Omental fat pad (tissue), 4 donors: Measurements from ENCODE around the gene ARID3B. TPM values are rescaled to one million over a fixed set of nuclear protein-coding genes. Genes with fewer than 3 reads are reported as not detected.

Experiments used
- ATAC-seq: fragments of 150-250 bp; one replicate; pipeline ENCODE4 v1.9.1; 2016; ENCODE audit warnings: mild to moderate bottlenecking, moderate library complexity; ENCODE audit not compliant: low FRiP score
- DNase-seq: peaks from one replicate; pipeline ENCODE4 v3.0.0-alpha.2; 2019; ENCODE audit warnings: low spot score
- CTCF ChIP-seq, 3 donors: fragments of 450-650 bp; IDR thresholded peaks; one replicate each; pipeline ENCODE4 v1.5.1; 2016 to 2017; ENCODE audit warnings: antibody characterized with exemption in 3 of 3, mild to moderate bottlenecking in 3 of 3, moderate library complexity in 2 of 3
- total RNA-seq, 4 donors: library from RNA; depleted of rRNA; stranded (reverse); fragments of >200 nt; gene quantifications; one replicate each; pipeline ENCODE4 v1.1.0, GENCODE V29; 2016

ARID3B gene
- total RNA-seq, 4 donors from 2014 or later, result 2.2 to 16.9 (median 4.3) TPM

- ATAC-seq, result no peak
- no peak for TF ChIP-seq CTCF (IDR thresholded peaks at IDR 0.05)
- no peak for DNase-seq
Observed at GRCh38 chr15:74564182-74564581, 23.2 kb downstream of the ARID3B start.

GRCh38 chr15:74565381-74566085 lies 24.5 kb downstream of the ARID3B start:
- TF ChIP-seq CTCF (IDR thresholded peaks at IDR 0.05), result no peak
- DNase-seq (no peak), ATAC-seq (no peak)

GRCh38 chr15:74568594-74568993 lies 27.6 kb downstream of the ARID3B start:
- no peak for TF ChIP-seq CTCF (IDR thresholded peaks at IDR 0.05)
- no peak for ATAC-seq
- DNase-seq, result no peak

GRCh38 chr15:74569731-74570070 lies 28.7 kb downstream of the ARID3B start:
- ATAC-seq (no peak), DNase-seq (no peak)
- TF ChIP-seq CTCF (IDR thresholded peaks at IDR 0.05), result no peak

- DNase-seq, result no peak
- no peak for TF ChIP-seq CTCF (IDR thresholded peaks at IDR 0.05)
Observed at GRCh38 chr15:74571191-74571590, 30.2 kb downstream of the ARID3B start.

GRCh38 chr15:74573987-74574386 lies 33.0 kb downstream of the ARID3B start:
- no peak for DNase-seq

More at GRCh38 chr15:74571191-74571590, 30.2 kb downstream of the ARID3B start:
- no peak for ATAC-seq

More at GRCh38 chr15:74573987-74574386, 33.0 kb downstream of the ARID3B start:
- ATAC-seq, result no peak
- TF ChIP-seq CTCF (IDR thresholded peaks at IDR 0.05), result no peak
